Ramos (cell line): ENCODE results near the gene CNTRL.

Experiments used
- in situ Hi-C: fragments of 300-500 bp; cut with MboI; formaldehyde crosslinking; loops from one replicate; pipeline ENCODE4 v1.14.3; 2022; ENCODE audit warnings: low sequenced_read_pairs; ENCODE audit not compliant: unreplicated experiment

CNTRL gene

GRCh38 chr9:121194730-121195129, 120.0 kb downstream of the CNTRL start:
- in situ Hi-C loops: no loop called here

DNA sequence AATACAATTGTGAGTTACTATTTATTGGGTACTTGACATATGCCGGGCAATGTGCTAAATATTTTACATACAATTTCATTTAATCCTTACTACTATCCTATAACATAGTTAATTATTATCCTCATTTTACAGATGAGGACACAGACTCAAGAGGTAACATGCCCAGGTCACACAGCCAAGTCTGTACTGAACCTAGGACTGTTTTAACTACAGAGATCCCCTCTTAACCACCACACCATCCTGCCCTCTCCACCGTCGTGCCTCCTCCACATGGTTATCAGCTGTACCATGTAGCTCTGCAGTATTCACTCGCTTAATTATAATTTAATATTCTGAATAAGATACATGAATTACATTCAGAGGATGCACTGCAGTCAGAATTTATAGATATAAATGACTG, 121.6 kb downstream of the CNTRL start:
- in situ Hi-C loops: no loop called here

DNA sequence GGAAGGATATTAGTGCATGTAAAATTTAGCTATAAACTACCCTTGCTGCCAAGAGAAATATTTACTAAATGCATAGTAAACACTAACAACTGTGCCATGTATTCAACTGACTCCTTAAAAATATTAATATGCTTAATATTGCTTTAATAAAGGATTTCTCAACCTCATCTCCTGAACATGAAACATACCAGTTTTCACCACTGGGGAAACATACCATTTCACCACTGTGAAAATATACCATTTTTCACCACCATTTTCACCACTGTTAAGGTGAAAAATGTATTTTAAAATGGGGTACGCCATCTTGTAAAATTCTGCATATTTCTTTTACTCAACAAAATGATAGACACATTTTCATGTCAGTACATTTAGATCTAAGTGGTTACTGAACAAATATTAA, 122.4 kb downstream of the CNTRL start:
- in situ Hi-C loops: no loop called here

- in situ Hi-C loops: no loop called here
Observed at GRCh38 chr9:121198512-121199042, 123.8 kb downstream of the CNTRL start.

GRCh38 chr9:121199921-121200320, 125.2 kb downstream of the CNTRL start:
- in situ Hi-C loops: no loop called here

DNA sequence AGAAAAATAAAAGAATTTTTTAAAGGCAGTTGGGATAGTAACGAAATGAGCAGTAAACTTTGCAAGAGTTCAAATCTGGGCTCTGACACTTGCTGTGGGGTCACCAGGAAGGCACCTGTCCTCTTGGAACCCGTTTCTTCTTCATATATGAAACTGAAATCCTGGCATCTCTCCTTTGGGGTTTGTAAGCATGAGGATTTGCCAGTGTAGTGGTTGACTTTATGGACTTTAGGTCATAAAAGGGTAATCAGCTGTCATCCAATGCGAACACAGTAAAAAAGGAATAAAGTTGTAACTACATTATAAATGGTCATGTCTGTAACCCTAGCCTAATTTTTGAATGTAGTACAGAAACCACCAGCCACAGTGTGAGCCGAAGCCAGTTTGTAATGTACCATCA, 125.6 kb downstream of the CNTRL start:
- in situ Hi-C loops: no loop called here

- in situ Hi-C loops: no loop called here
Observed at GRCh38 chr9:121201045-121201737, 126.4 kb downstream of the CNTRL start.

- in situ Hi-C loops: no loop called here
Observed at GRCh38 chr9:121201738-121202533, 127.2 kb downstream of the CNTRL start, which contains the start of gene RAB14. Gene RAB14, minus strand, starts transcription at chr9:121201869. Its CDS starts 8,457 bp downstream, at chr9:121193412.

- in situ Hi-C loops: no loop called here
Observed at GRCh38 chr9:121204121-121204520, 129.4 kb downstream of the CNTRL start.

DNA sequence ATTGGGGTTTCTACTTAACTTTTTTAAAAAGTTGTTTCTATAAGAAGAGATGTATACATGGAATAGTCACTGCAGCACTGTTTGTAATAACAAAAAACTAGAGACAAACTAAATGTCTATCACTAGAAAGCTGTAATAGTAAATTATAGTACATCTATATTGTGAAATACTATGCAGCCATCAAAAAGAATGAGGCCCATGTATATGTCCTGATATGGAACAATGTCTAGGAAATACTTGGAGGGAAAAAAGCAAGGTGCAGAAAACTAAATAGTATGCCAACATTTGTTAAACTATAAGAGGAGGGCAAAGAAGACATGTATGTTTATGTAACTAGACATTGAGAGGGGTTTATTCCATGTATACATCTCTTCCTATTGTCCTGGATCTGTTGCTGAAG, 129.9 kb downstream of the CNTRL start:
- in situ Hi-C loops: no loop called here

DNA sequence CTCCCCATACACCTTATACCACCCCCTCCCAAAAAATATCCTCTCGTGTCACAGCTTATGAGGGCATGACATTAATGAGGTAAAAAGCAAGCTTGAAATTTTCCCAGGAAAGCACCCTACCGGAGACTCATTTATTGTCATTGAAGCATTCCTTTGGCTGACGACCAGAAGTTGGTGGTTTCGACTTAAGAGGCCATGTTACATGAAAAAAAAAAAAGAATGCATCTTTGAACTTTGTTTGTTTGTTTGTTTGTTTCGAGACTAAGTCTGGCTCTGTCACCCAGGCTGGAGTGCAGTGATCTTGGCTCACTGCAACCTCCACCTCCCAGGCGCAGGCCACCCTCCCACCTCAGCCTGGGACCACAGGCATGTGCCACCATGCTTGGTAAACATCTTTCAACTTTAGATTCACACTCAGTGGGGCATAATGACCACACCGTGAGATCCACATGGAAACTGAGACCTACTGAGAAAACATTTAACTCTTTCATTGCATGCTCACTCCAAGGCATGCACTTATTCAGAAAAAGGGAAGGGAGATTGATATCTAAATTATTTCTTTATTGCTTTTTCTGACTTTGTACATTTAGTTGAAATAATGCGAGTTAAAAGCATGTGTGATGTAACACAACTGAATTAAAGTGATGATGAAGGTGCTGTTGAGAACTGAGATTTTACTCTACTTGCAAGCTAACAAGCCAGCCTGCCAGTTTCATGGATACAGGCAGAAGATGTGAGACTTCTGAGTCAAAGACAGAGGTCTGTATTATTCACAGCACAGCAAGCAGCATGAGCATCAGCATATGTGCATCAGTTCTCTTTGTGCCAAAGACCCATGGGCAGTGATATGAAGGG, 132.0 kb downstream of the CNTRL start:
- in situ Hi-C loops: no loop called here

- in situ Hi-C loops: no loop called here
Observed at GRCh38 chr9:121207371-121207940, 132.7 kb downstream of the CNTRL start.

GRCh38 chr9:121210536-121210935, 135.8 kb downstream of the CNTRL start:
- in situ Hi-C loops: no loop called here

GRCh38 chr9:121213136-121213806, 138.5 kb downstream of the CNTRL start:
- in situ Hi-C loops: no loop called here

- in situ Hi-C loops: no loop called here
Observed at GRCh38 chr9:121214005-121214404, 139.2 kb downstream of the CNTRL start.

GRCh38 chr9:121216271-121216805, 141.6 kb downstream of the CNTRL start:
- in situ Hi-C loops: no loop called here

GRCh38 chr9:121217609-121218292, 143.0 kb downstream of the CNTRL start:
- in situ Hi-C loops: no loop called here

DNA sequence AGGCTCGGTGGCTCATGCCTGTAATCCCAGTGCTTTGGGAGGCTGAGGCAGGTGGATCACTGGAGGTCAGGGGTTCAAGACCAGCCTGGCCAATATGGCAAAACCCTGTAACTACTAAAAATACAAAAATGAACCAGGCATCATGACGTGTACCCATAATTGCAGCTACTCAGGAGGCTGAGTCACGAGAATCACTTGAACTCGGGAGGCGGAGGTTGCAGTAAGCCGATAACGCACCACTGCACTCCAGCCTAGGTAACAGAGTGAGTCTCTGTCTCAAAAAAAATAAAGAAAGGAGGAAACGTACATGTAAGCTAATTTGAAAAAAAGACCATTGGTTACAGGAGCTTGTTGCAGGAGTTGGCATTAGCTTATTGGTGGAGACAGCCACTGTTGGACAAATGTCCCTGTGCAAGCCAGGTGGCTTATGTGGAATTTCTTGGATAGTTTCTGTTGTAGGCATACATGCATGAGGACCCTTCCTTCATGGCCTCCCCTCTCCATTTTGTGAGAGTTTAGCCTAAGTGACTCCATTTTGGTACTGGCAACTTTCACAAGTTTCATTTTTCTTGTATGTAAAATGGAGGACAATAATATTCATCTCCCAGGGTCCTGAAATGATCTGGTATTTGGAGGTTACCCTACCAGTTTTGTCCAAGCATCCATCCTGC, 143.7 kb downstream of the CNTRL start:
- in situ Hi-C loops: no loop called here
